ENCODE data around the gene HIGD2A. TPM values are rescaled to one million over a fixed set of nuclear protein-coding genes. Genes with fewer than 3 reads are reported as not detected.

Gene HIGD2A
- total and polyA plus RNA-seq, 9 of the 15 experiments (the other 6 are each of a cell fraction or from before 2014, with no cell fraction given): 94.7 to 264 (median 163) TPM

GRCh38 chr5:176381423-176381822 lies 7.1 kb upstream of the HIGD2A start:
- BruUV-seq (replicated peaks): no TSS peak
- Histone ChIP-seq H3K4me3 (no peak overlapping the region), H3K9ac (ENCODE audit: insufficient read depth in 1 of 2, low read depth in 2 of 2, low read length in 2 of 2) (no peak overlapping the region), H2AFZ (ENCODE audit: low read depth, low read length) (no peak overlapping the region), H3K9me1 (ENCODE audit: control insufficient read depth, insufficient read depth, low read length) (no peaks in the 10 kb centered on the region), H3K27ac (ENCODE audit: extremely low read depth, low read depth, low read length) (no peak overlapping the region), H3K79me2 (ENCODE audit: control insufficient read depth, insufficient read depth, low read length) (peaks cover 17% of the 10 kb centered on the region), H3K4me2 (ENCODE audit: insufficient read depth, low read length) (no peak overlapping the region), H3K36me3 (ENCODE audit: control insufficient read depth, insufficient read depth, low read length) (peaks cover 65% of the 10 kb centered on the region), H4K20me1 (replicated peaks; ENCODE audit: control insufficient read depth, insufficient read depth, low read length) (no peaks in the 10 kb centered on the region; the same call in 1 of the 2 replicates), H3K27me3 (ENCODE audit: control insufficient read depth in 2 of 2, insufficient read depth in 2 of 2, low read length in 2 of 2) (no peaks in the 10 kb centered on the region), H3K9me3 (replicated peaks; ENCODE audit: control insufficient read depth, insufficient read depth, low read depth, low read length) (no peaks in the 10 kb centered on the region), H3K4me1 (replicated peaks in 1 of 2; ENCODE audit: control insufficient read depth in 2 of 2, insufficient read depth in 2 of 2, low read length in 2 of 2) (peaks cover 2 to 4% of the 10 kb centered on the region in 2 experiments; a peak in 3 of 5 replicates)
- CTCF ChIA-PET (ENCODE audit: low intra/inter-chr PET ratio): no interaction called here
- ATAC-seq: no peak
- POLR2A ChIA-PET: interaction anchor here (1.0 kb wide), 1 partner anchor 218 kb away, joined by 3 read pairs; no protein-coding TSS in a partner anchor
- DNase-seq (ENCODE audit: extremely low read depth in 1 of 4, low spot score in 3 of 4): no peak
- 77% methylated on average over 3 of the region's 3 CpGs for WGBS (ENCODE audit: insufficient coverage, low coverage, missing lambda C conversion rate)
- TF ChIP-seq KAT7 (CRISPR knock-in tag; IDR thresholded peaks at IDR 0.05; ENCODE audit: borderline replicate concordance): no peak
- TF ChIP-seq NR2C1 (IDR thresholded peaks at IDR 0.05): no peak
- TF ChIP-seq NR2C1 (tag; IDR thresholded peaks at IDR 0.05): no peak
- no peak for TF ChIP-seq ZNF174 (CRISPR knock-in tag; IDR thresholded peaks at IDR 0.05)
- TF ChIP-seq E2F3 (CRISPR knock-in tag; IDR thresholded peaks at IDR 0.05): no peak
- no peak for TF ChIP-seq ETV1 (tag; conservative IDR thresholded peaks at IDR 0.05; ENCODE audit: low read depth)
- TF ChIP-seq GABPA (tag; conservative IDR thresholded peaks at IDR 0.05; ENCODE audit: low read depth): no peak
- TF ChIP-seq GATAD2B (IDR thresholded peaks at IDR 0.05; ENCODE audit: borderline replicate concordance): no peak
- TF ChIP-seq HIVEP1 (CRISPR knock-in tag; IDR thresholded peaks at IDR 0.05): no peak
- no peak for TF ChIP-seq NFXL1 (CRISPR knock-in tag; IDR thresholded peaks at IDR 0.05)
- TF ChIP-seq POLR2B (IDR thresholded peaks at IDR 0.05; ENCODE audit: low read depth, partially characterized antibody): no peak
- no peak for TF ChIP-seq PYGO2 (tag; IDR thresholded peaks at IDR 0.05)
- TF ChIP-seq ESRRB (CRISPR knock-in tag; IDR thresholded peaks at IDR 0.05; ENCODE audit: borderline replicate concordance): no peak
- TF ChIP-seq GTF2A2 (tag; IDR thresholded peaks at IDR 0.05): no peak
- no peak for TF ChIP-seq BRCA1 (IDR thresholded peaks at IDR 0.05)
- no peak for TF ChIP-seq BRCA1 (CRISPR knock-in tag; IDR thresholded peaks at IDR 0.05)
- no peak for TF ChIP-seq NR0B1 (IDR thresholded peaks at IDR 0.05; ENCODE audit: partially characterized antibody)
- TF ChIP-seq ZNF561 (CRISPR knock-in tag; conservative IDR thresholded peaks at IDR 0.05): no peak
- TF ChIP-seq POLR2H (tag; IDR thresholded peaks at IDR 0.05; ENCODE audit: low read depth): no peak
- TF ChIP-seq ZC3H11A (IDR thresholded peaks at IDR 0.05; ENCODE audit: low read depth, low read length): no peak
- no peak for TF ChIP-seq UBTF (IDR thresholded peaks at IDR 0.05; ENCODE audit: borderline replicate concordance in 1 of 2, low read depth in 2 of 2, low read length in 2 of 2)
- TF ChIP-seq ZBTB1 (CRISPR knock-in tag; IDR thresholded peaks at IDR 0.05; ENCODE audit: borderline replicate concordance, low read depth): no peak
- FAIRE-seq: no peak
- in situ Hi-C loops (cut with MboI): no loop called here
- intact Hi-C loops (cut with micrococcal nuclease): no loop called here
